Stomach (tissue), 9 donors: ENCODE measurements around the gene FCHSD2. TPM values are rescaled to one million over a fixed set of nuclear protein-coding genes. Genes with fewer than 3 reads are reported as not detected.

Source experiments
- DNase-seq, 2 donors: peaks; one replicate each; pipeline versions ENCODE4 v3.0.0 to v3.0.0-alpha.2; 2013 to 2019
- H3K27ac ChIP-seq, 5 donors: fragments of 200-600 bp in 4 of 5; sonication (generic) in 4 of 5; one replicate each; pipeline ENCODE4 v1.5.1; 2013 to 2019; ENCODE audit warnings: mild to moderate bottlenecking in 1 of 5, moderate library complexity in 1 of 5
- H3K27me3 ChIP-seq, 3 donors: fragments of 200-600 bp; sonication (generic); one replicate each; pipeline ENCODE4 v1.5.1; 2017 to 2019; ENCODE audit warnings: mixed run types in 1 of 3
- H3K36me3 ChIP-seq, 4 donors: fragments of 200-600 bp; sonication (generic); 1 replicate in 3 of 4; 2 replicates in 1 of 4; pipeline ENCODE4 v1.5.1; 2016 to 2019
- H3K4me1 ChIP-seq, 4 donors: fragments of 200-600 bp; sonication (generic); one replicate each; pipeline ENCODE4 v1.5.1; 2016 to 2019
- H3K4me3 ChIP-seq, 4 donors: fragments of 200-600 bp; sonication (generic) in 3 of 4; one replicate each; pipeline ENCODE4 v1.5.1; 2016 to 2019; ENCODE audit warnings: mild to moderate bottlenecking in 1 of 4
- H3K9me3 ChIP-seq, 4 donors: fragments of 200-600 bp; sonication (generic); one replicate each; pipeline ENCODE4 v1.5.1; 2016 to 2019
- CTCF ChIP-seq, 7 experiments: fragments of 450-650 bp in 4 of 7; fragments of 200-600 bp in 3 of 7; sonication (generic) in 3 of 7; IDR thresholded peaks; one replicate each; pipeline ENCODE4 v1.5.1; 2016 to 2019; ENCODE audit warnings: antibody characterized with exemption in 7 of 7, control low read depth in 2 of 7, mild to moderate bottlenecking in 1 of 7
- EP300 ChIP-seq: sonication (generic); formaldehyde crosslinking; IDR thresholded peaks from one replicate; pipeline ENCODE4 v1.6.1; 2017; ENCODE audit warnings: antibody characterized with exemption
- POLR2A ChIP-seq, 4 donors: fragments of 450-650 bp; IDR thresholded peaks; one replicate each; pipeline ENCODE4 v1.6.1; 2016; ENCODE audit warnings: antibody characterized with exemption in 4 of 4, control low read depth in 2 of 4, mild to moderate bottlenecking in 1 of 4, moderate library complexity in 1 of 4
- POLR2AphosphoS5 ChIP-seq, 3 donors: sonication (generic); formaldehyde crosslinking; IDR thresholded peaks; one replicate each; pipeline ENCODE4 v1.6.1; 2016; ENCODE audit warnings: antibody characterized with exemption in 3 of 3
- WGBS, 5 donors: extraction: QIAGEN DNeasy Blood & Tissue Kit in 3 of 5; methylation state at CpG; one replicate each; pipeline versions ENCODE4 v1.1.5 to v1.1.7; 2013 to 2018; 5-methylcytosine and 5-hydroxymethylcytosine counted together
- intact Hi-C: fragments of 100-400 bp; cut with DNase I; formaldehyde crosslinking; loops from one replicate; pipeline ENCODE4 v1.15.1; 2023; ENCODE audit warnings: low total_unique reads
- polyA plus RNA-seq, 3 donors: library from polyadenylated mRNA; stranded (reverse); fragments of 200-250 nt; gene quantifications; one replicate each; pipeline ENCODE4 v1.2.3, GENCODE V29; 2013
- total RNA-seq, 5 donors: library from RNA; depleted of rRNA; stranded (reverse); fragments of >200 nt; gene quantifications; one replicate each; pipeline versions ENCODE4 v1.1.0 to v1.2.3, GENCODE V29; 2014 to 2016
- donor health status: healthy with polysubstance abuse.
- donor health status: Bipolar disorder and iron deficiency.
- donor health status: healthy.

FCHSD2 gene
- total and polyA plus RNA-seq, 8 donors: 5.7 to 64.3 (median 15.9) TPM

GRCh38 chr11:72848846-72849466 lies 293.2 kb downstream of the FCHSD2 start:
- Histone ChIP-seq H3K27me3 (no peaks in the 10 kb centered on the region), H3K4me1 (no peaks in the 10 kb centered on the region), H3K36me3 (peaks cover 0 to 25% (median 12%) of the 10 kb centered on the region in 4 donors), H3K9me3 (no peaks in the 10 kb centered on the region), H3K27ac (no peak overlapping the region), H3K4me3 (no peak overlapping the region)
- 68 to 75% (median 72%) methylated on average over 6 of the region's 6 CpGs for WGBS, 5 donors
- TF ChIP-seq CTCF (IDR thresholded peaks at IDR 0.05) (peak in 5 of 7 experiments; percentile 34 to 60 (median 55)), POLR2A (IDR thresholded peaks at IDR 0.05) (no peak)
- intact Hi-C loops: no loop called here
- DNase-seq: peak in 1 of 2 donors; percentile 65

- Histone ChIP-seq H3K9me3 (no peaks in the 10 kb centered on the region), H3K36me3 (peaks cover 13 to 67% (median 57%) of the 10 kb centered on the region in 4 donors), H3K4me1 (no peaks in the 10 kb centered on the region), H3K27me3 (no peaks in the 10 kb centered on the region), H3K27ac (no peak overlapping the region), H3K4me3 (no peak overlapping the region)
- intact Hi-C loops: no loop called here
- 64 to 81% (median 73%) methylated on average over 4 of the region's 4 CpGs for WGBS, 5 donors
- DNase-seq: peak in 1 of 2 donors; percentile 79
- TF ChIP-seq EP300 (no peak), POLR2A (IDR thresholded peaks at IDR 0.05) (no peak), POLR2AphosphoS5 (IDR thresholded peaks at IDR 0.05) (no peak), CTCF (IDR thresholded peaks at IDR 0.05) (no peak)
These were observed 297.8 kb downstream of the FCHSD2 start for GRCh38 chr11:72844356-72844755.

- WGBS, 5 donors: 87 to 92% (median 90%) methylated on average over 14 of the region's 14 CpGs
- TF ChIP-seq EP300: no peak
- no peak for TF ChIP-seq POLR2AphosphoS5 (IDR thresholded peaks at IDR 0.05)
- no peak for TF ChIP-seq CTCF (IDR thresholded peaks at IDR 0.05)
- no peak overlapping the region for H3K27ac ChIP-seq
- no peaks in the 10 kb centered on the region for H3K27me3 ChIP-seq
- intact Hi-C loops: no loop called here
- DNase-seq: no peak
- peaks cover 0 to 4% (median 0%) of the 10 kb centered on the region in 4 donors for H3K4me1 ChIP-seq
- no peaks in the 10 kb centered on the region for H3K9me3 ChIP-seq
- H3K4me3 ChIP-seq: no peak overlapping the region
- H3K36me3 ChIP-seq: peaks cover 16 to 74% (median 72%) of the 10 kb centered on the region in 4 donors
These were observed 299.3 kb downstream of the FCHSD2 start for GRCh38 chr11:72842653-72843330.

GRCh38 chr11:72842126-72842525 lies 300.0 kb downstream of the FCHSD2 start:
- no peak for DNase-seq
- intact Hi-C loops: no loop called here
- Histone ChIP-seq H3K27ac (no peak overlapping the region), H3K9me3 (no peaks in the 10 kb centered on the region), H3K4me3 (no peak overlapping the region), H3K27me3 (no peaks in the 10 kb centered on the region), H3K36me3 (peaks cover 16 to 81% (median 78%) of the 10 kb centered on the region in 4 donors), H3K4me1 (peaks cover 0 to 4% (median 0%) of the 10 kb centered on the region in 4 donors)
- TF ChIP-seq POLR2AphosphoS5 (IDR thresholded peaks at IDR 0.05) (no peak), EP300 (no peak), CTCF (IDR thresholded peaks at IDR 0.05) (no peak), POLR2A (IDR thresholded peaks at IDR 0.05) (no peak)
- 81 to 93% (median 83%) methylated on average over 5 of the region's 5 CpGs for WGBS, 5 donors
